ENCODE measurements around the gene LDLRAD4.

- TF ChIP-seq CTCF (IDR thresholded peaks at IDR 0.05) (no peak), ELF1 (IDR thresholded peaks at IDR 0.05) (no peak), POLR2AphosphoS5 (IDR thresholded peaks at IDR 0.05; ENCODE audit: low read depth, low read length) (no peak), JUND (IDR thresholded peaks at IDR 0.05) (no peak)
Measured at GRCh38 chr18:13580351-13580750, 361.8 kb downstream of the LDLRAD4 start.

Data from SK-N-SH (cell line).